GM10266 (cell line): ENCODE results near the gene UBA1.

Experiments used
- DNase-seq: peaks from one replicate; pipeline ENCODE4 v3.0.0; 2012; ENCODE audit errors: extremely low spot score
- CTCF ChIP-seq: IDR thresholded peaks from 2 replicates; pipeline ENCODE4 v1.5.1; 2012; ENCODE audit warnings: mild to moderate bottlenecking, low read depth; ENCODE audit not compliant: control insufficient read depth, insufficient read depth; ENCODE audit errors: missing control alignments

UBA1 gene

GRCh38 chrX:47190445-47191269, 3.0 kb upstream of the UBA1 start:
- peak; percentile 88 for DNase-seq
- TF ChIP-seq CTCF = no peak

GRCh38 chrX:47191331-47191730, 2.3 kb upstream of the UBA1 start:
- TF ChIP-seq CTCF = no peak
- peak; percentile 23 for DNase-seq

- no peak for DNase-seq
- TF ChIP-seq CTCF = no peak
These were observed 1.7 kb upstream of the UBA1 start for GRCh38 chrX:47191806-47192401.

- no peak for DNase-seq
These were observed 662 bp downstream of the UBA1 start for GRCh38 chrX:47194194-47194787.

GRCh38 chrX:47196098-47196497, 2.5 kb downstream of the UBA1 start:
- TF ChIP-seq CTCF = no peak
- no peak for DNase-seq

More at GRCh38 chrX:47194194-47194787, 662 bp downstream of the UBA1 start:
- no peak for TF ChIP-seq CTCF

GRCh38 chrX:47197526-47197925, 3.9 kb downstream of the UBA1 start:
- TF ChIP-seq CTCF = no peak
- no peak for DNase-seq

GRCh38 chrX:47198026-47198686, 4.5 kb downstream of the UBA1 start:
- DNase-seq = no peak
- no peak for TF ChIP-seq CTCF
